ENCODE measurements around the gene PPP1R3C. TPM values are rescaled to one million over a fixed set of nuclear protein-coding genes. Genes with fewer than 3 reads are reported as not detected.

PPP1R3C gene
- total RNA-seq, 1 experiment from 2014 or later, result 0.30 TPM

DNA sequence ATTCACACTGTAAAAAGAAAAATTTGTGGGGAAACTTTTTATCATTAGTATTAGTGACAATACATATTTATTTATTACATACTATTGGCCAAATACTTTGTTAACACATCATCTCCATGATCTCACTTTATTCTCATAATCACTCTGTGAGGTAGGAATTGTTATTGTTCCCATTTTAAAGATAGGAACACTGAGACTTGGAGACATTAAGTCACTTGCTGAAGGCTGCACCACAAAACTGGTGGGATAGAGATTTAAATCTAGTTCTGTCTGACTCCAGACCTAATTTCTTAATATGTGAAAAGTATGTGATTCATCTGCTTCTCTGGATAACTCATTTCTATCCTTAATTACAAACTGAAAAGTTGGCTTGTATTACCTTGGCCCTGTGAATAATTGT lies 8.2 kb downstream of the PPP1R3C start:
- Mint-ChIP-seq H3K27me3 (ENCODE audit: insufficient read depth, unreplicated experiment) (no peaks in the 10 kb centered on the region), H3K9me3 (ENCODE audit: unreplicated experiment) (no peaks in the 10 kb centered on the region), H3K27ac (ENCODE audit: low read depth, unreplicated experiment) (no peak overlapping the region), H3K4me1 (ENCODE audit: insufficient read depth, unreplicated experiment) (no peaks in the 10 kb centered on the region), H3K4me3 (ENCODE audit: unreplicated experiment) (no peak overlapping the region), H3K36me3 (ENCODE audit: insufficient read depth, unreplicated experiment) (no peaks in the 10 kb centered on the region)
- TF ChIP-seq, protein P1, sequence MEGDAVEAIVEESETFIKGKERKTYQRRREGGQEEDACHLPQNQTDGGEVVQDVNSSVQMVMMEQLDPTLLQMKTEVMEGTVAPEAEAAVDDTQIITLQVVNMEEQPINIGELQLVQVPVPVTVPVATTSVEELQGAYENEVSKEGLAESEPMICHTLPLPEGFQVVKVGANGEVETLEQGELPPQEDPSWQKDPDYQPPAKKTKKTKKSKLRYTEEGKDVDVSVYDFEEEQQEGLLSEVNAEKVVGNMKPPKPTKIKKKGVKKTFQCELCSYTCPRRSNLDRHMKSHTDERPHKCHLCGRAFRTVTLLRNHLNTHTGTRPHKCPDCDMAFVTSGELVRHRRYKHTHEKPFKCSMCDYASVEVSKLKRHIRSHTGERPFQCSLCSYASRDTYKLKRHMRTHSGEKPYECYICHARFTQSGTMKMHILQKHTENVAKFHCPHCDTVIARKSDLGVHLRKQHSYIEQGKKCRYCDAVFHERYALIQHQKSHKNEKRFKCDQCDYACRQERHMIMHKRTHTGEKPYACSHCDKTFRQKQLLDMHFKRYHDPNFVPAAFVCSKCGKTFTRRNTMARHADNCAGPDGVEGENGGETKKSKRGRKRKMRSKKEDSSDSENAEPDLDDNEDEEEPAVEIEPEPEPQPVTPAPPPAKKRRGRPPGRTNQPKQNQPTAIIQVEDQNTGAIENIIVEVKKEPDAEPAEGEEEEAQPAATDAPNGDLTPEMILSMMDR (IDR thresholded peaks at IDR 0.05; ENCODE audit: unreplicated experiment), result no peak
- no TSS peak for BruUV-seq (replicated peaks)
- ChIA-PET CTCF (interaction anchor here (4.3 kb wide), 1 partner anchor 10 kb away, joined by 36 read pairs; no protein-coding TSS in a partner anchor), POLR2A (interaction anchor here (1.1 kb wide), 1 partner anchor 12 kb away, joined by 3 read pairs; no protein-coding TSS in a partner anchor)
- no peak for DNase-seq (ENCODE audit: unreplicated experiment)
- intact Hi-C loops (cut with micrococcal nuclease), result no loop called here

GRCh38 chr10:91622601-91623000 lies 10.3 kb downstream of the PPP1R3C start:
- TF ChIP-seq, protein P1 (IDR thresholded peaks at IDR 0.05; ENCODE audit: unreplicated experiment), result no peak
- BruUV-seq (replicated peaks), result no TSS peak
- H3K9me3 Mint-ChIP-seq (ENCODE audit: unreplicated experiment), result no peaks in the 10 kb centered on the region
- H3K4me3 Mint-ChIP-seq (ENCODE audit: unreplicated experiment), result no peak overlapping the region
- no peaks in the 10 kb centered on the region for H3K27me3 Mint-ChIP-seq (ENCODE audit: insufficient read depth, unreplicated experiment)
- H3K36me3 Mint-ChIP-seq (ENCODE audit: insufficient read depth, unreplicated experiment), result no peaks in the 10 kb centered on the region
- no peak overlapping the region for H3K27ac Mint-ChIP-seq (ENCODE audit: low read depth, unreplicated experiment)
- ChIA-PET POLR2A (interaction anchor here (1.5 to 1.7 kb wide), 3 partner anchors 9 to 44 kb away, joined by 3 to 4 read pairs (median 4); no protein-coding TSS in a partner anchor), CTCF (interaction anchor here (0.6 to 4.3 kb wide), 3 partner anchors 12 to 180 kb away, joined by 3 to 36 read pairs (median 3); no protein-coding TSS in a partner anchor)
- DNase-seq (ENCODE audit: unreplicated experiment), result no peak
- peaks cover under 1% of the 10 kb centered on the region for H3K4me1 Mint-ChIP-seq (ENCODE audit: insufficient read depth, unreplicated experiment)
- intact Hi-C loops (cut with micrococcal nuclease), result no loop called here

- no peak for DNase-seq (ENCODE audit: unreplicated experiment)
- intact Hi-C loops (cut with micrococcal nuclease), result no loop called here
- no peaks in the 10 kb centered on the region for H3K9me3 Mint-ChIP-seq (ENCODE audit: unreplicated experiment)
- no peak overlapping the region for H3K4me3 Mint-ChIP-seq (ENCODE audit: unreplicated experiment)
- no TSS peak for BruUV-seq (replicated peaks)
- no peaks in the 10 kb centered on the region for H3K27me3 Mint-ChIP-seq (ENCODE audit: insufficient read depth, unreplicated experiment)
- peaks cover 8% of the 10 kb centered on the region for H3K4me1 Mint-ChIP-seq (ENCODE audit: insufficient read depth, unreplicated experiment)
- no peak overlapping the region for H3K27ac Mint-ChIP-seq (ENCODE audit: low read depth, unreplicated experiment)
- ChIA-PET POLR2A (interaction anchor here (1.0 to 1.7 kb wide), 3 partner anchors 8 to 177 kb away, joined by 4 to 5 read pairs (median 4); no protein-coding TSS in a partner anchor), CTCF (interaction anchor here (0.7 to 4.3 kb wide), 3 partner anchors 13 to 198 kb away, joined by 3 to 36 read pairs (median 3); no protein-coding TSS in a partner anchor)
- TF ChIP-seq, protein P1 (IDR thresholded peaks at IDR 0.05; ENCODE audit: unreplicated experiment), result no peak
- no peaks in the 10 kb centered on the region for H3K36me3 Mint-ChIP-seq (ENCODE audit: insufficient read depth, unreplicated experiment)
Observed at GRCh38 chr10:91621483-91622113, 11.3 kb downstream of the PPP1R3C start.

DNA sequence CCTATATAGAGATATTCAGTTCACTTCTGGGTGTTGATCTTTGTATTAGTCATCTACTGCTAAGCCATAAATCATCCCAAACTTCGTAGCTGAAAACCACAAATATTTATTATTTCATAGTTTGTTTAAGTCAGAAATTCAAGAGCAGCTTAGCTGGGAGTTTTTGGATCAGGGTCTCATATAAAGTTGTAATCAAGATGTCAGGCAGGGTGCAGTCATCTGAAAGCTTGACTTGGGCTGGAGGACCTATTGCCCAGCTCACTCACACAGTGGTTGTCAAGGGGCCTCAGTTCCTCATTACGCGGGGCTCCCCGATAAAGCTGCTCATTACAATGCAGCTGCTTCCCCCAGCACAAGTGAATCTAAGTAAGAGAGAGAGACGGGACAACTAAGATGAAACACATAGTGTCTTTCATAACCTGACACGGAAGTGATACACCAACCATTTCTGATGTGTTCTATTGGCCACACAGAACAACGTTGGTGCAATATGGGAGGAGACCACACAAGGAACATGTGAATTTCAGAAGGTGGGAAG lies 15.7 kb downstream of the PPP1R3C start:
- H3K27me3 Mint-ChIP-seq (ENCODE audit: insufficient read depth, unreplicated experiment), result no peaks in the 10 kb centered on the region
- TF ChIP-seq, protein P1 (IDR thresholded peaks at IDR 0.05; ENCODE audit: unreplicated experiment), result no peak
- BruUV-seq (replicated peaks), result no TSS peak
- no peaks in the 10 kb centered on the region for H3K36me3 Mint-ChIP-seq (ENCODE audit: insufficient read depth, unreplicated experiment)
- CTCF ChIA-PET, result interaction anchor here (0.8 kb wide), 1 partner anchor 18 kb away, joined by 3 read pairs; no protein-coding TSS in a partner anchor
- no peaks in the 10 kb centered on the region for H3K9me3 Mint-ChIP-seq (ENCODE audit: unreplicated experiment)
- H3K27ac Mint-ChIP-seq (ENCODE audit: low read depth, unreplicated experiment), result peak overlapping the region; percentile 87
- peak overlapping the region; percentile 60 for H3K4me3 Mint-ChIP-seq (ENCODE audit: unreplicated experiment)
- DNase-seq (ENCODE audit: unreplicated experiment), result peak; percentile 76
- intact Hi-C loops (cut with micrococcal nuclease), result loop anchor here (1.0 kb wide), 1 partner anchor 21 kb away; no protein-coding TSS in a partner anchor
- H3K4me1 Mint-ChIP-seq (ENCODE audit: insufficient read depth, unreplicated experiment), result peaks cover 27% of the 10 kb centered on the region
- POLR2A ChIA-PET, result interaction anchor here (0.6 to 2.4 kb wide), 8 partner anchors 8 to 97 kb away, joined by 3 to 7 read pairs (median 4); no protein-coding TSS in a partner anchor
